SIG-M5 treated with dmso at 0.1 percent for 504 hours (cell line): ENCODE measurements around the gene CMSS1.
"Not testable (repeated sequence)": the region's sequence is repeated elsewhere in the genome, so short reads cannot be mapped to it uniquely, and the experiment has no call there.

ENCODE experiments used
- DNase-seq: peaks from one replicate; lab custom pipeline; 2025; ENCODE audit not compliant: unreplicated experiment; lab: John Stamatoyannopoulos, UW

The CMSS1 gene

DNA sequence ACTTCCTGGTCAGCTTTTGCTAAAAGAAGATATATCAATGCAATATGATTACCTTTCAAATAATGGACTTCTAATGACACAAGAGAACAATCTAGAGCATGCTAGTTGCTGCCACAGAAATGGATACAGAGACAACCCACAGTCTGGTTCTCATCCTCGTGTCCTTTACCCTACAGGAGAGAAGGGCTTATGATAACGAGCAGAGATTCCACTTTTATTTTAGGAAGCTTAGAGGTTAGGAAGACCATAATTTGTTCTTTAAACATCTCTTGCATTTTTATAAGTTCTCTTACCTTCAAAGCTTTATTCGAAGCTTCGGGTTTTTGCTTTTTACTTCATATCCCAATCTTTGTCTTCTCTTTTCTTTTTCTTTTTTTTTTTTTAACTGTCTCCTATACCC is 257.5 kb downstream of the CMSS1 start:
- no peak for DNase-seq

GRCh38 chr3:100075851-100076730 is 258.4 kb downstream of the CMSS1 start:
- peak; percentile 33 for DNase-seq

DNA sequence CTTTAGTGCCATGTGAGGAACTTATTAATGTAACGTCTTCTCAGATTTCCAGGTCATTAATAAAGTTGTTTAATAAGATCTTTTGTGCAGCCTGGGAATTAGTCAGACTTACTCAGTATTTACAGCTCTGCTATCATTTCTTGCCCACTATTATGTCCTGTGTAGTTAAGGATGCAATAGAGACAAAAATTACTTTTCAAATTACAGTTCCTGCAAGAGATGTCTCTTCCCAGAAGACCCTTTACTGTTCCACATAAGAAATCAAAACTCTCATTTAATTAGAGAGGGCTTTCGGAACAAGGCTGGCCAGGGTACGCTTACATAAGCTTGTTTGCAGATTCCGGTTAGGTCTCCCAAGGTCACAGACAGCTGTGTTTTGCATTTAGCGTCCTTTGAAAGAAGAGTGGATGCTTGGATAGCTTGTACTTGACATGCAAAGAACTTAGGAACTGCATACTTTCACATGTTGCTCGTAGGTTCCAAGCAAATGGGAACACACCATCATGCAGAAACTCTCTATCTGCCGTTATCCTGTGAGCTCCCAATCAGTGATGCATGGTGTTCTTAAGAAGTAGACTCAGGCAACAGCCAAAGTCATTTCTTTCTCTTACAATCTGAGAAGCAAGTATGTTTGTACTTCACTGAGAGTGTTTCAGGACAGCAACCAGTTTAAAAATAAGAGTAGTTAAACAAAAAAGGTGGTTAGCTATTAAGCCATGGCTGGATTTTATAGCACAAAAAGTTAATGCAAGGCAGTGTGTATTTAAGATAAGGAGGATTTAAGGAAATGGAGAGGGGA is 259.3 kb downstream of the CMSS1 start:
- DNase-seq: no peak

DNA sequence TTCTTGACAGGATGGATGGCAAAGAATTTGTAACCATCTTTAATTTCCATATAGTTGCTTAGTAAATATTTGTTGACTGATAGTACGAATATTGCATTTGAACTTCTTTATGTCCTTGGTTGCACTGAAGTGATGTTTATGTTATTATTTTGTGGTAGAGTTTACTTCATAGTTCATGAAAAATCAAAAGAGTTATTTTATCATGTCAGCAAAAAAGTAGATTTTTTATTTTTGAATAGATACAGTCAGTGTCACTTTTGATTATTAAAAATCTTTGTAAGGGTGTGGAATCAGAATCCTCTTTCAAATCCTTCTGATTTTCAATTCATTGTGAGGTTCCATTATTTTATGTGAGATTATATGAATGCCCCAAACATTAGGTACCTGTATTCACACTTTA is 261.7 kb downstream of the CMSS1 start:
- DNase-seq: no peak

DNA sequence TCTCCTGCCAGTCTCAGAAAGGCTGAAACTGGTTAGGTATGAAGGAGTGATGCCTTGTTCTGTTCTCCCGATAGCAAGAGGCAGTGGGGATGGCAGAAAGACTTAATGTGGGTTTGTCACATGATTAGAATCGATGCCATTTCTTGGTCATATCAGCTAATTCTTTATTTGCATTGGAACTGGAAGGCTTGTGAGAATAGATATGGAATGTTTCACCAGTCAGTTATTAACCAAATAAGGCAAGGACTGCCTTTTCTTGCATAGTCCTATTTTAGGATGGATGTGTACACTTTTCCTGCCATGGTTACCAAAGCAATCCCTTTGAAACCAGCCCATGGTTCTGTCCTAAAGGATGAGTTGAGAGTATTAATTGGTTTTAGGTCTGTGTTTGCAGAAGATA is 262.9 kb downstream of the CMSS1 start:
- no peak for DNase-seq

DNA sequence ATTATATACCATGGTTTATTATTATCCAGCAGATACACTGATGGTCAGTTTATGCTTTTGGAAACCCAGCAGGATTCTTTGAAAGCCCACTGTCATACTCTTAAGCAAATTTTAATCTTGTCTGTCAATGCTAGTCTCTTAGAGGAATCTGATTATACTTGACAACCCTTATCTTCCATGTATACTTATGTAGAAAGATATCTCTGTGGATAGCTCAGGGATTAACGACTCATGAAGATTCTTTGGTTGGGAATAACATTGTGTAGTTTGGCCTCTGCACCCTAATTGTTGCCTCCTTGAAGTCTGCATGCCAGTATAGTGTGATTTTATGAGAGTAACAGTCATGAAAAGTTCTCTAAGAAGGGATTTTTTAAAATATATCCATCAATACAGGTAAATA is 263.6 kb downstream of the CMSS1 start:
- no peak for DNase-seq

DNA sequence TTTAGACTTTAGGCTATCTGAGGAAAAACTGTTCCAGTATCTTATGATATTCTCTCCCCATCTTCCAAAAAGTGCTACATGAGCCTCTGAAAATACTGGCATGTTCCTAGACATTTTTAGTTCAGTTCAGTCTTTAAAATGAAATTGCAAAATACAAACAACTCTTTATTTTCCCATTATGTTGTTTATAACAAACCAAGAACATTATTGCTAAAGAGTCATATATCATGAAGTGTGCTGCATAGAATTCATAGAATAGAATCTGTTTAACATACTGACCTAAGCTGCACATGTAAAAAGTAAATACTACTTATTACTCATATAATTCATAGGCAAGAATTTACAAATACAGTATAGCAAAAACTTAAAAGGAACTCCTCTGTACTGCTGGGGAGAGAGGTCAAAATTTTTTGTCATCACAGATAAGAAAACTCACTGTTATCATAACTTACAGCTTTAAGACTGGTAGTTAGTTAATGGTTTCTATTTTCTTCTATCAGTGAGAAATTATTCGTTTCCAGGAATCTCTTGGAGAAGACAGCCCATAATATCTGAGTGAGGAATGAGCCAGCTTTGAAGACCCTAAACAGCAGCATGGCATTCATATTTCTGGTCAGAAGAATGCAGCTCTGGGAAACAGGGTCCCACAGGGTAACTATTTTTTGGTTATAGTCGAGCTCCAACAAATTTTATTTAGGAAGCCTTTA is 264.5 kb downstream of the CMSS1 start:
- no peak for DNase-seq

- DNase-seq: no peak
Measured at GRCh38 chr3:100082714-100083113, 265.1 kb downstream of the CMSS1 start.

DNA sequence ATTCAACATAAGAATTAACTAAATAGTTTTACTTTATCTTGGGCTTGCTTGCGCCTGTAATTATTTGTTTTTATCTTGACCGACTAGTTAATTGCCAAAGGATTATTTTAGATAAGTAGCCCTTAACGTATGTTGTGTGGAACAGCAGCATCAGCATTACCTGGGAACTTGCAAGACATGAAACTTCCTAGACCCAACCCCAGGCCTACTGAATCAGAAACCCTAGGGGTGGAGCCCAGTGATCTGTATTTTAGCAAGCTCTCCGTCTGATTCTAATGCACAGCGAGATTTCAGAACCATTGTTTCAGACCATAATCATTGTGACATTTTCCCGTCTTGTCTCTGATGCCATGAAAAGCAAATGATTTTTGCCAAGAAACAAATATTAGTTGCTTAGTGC is 265.5 kb downstream of the CMSS1 start:
- DNase-seq: no peak

GRCh38 chr3:100084100-100084806 is 266.6 kb downstream of the CMSS1 start:
- peak; percentile 73 for DNase-seq

GRCh38 chr3:100086401-100086800 is 268.7 kb downstream of the CMSS1 start:
- no peak for DNase-seq

GRCh38 chr3:100087198-100087597 is 269.5 kb downstream of the CMSS1 start:
- DNase-seq: no peak

DNA sequence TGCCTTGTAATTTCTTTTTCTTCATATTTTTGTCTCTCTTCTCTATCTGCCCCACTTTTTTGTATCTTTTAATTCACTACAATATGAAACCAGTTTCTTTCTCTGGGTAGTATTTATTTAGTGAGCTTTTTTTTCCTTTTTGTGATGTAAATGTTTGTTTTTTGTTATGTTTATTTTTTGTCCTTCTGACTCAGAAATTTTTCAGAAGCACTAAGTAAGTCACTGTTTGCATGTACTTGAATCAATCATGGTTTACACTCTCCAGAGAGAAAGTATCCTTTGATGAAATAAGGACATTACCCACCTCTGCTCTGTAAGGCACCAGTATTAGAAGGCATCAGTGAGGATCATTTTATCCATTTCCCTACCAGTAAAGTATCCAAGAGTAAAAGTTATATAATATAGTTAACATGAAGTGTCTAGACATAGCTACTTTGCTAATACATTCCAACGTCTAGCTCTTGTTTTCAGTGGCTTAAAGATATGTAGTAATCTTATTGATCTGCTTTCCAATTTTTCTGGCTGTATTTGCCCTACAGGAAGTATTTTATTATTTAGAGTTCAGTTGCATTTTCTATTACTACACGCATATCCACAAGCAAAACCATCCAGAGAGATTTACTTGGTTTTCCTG is 271.2 kb downstream of the CMSS1 start:
- no peak for DNase-seq

GRCh38 chr3:100089812-100090668 is 272.4 kb downstream of the CMSS1 start:
- DNase-seq: peak; percentile 93

- DNase-seq: no peak
Measured at GRCh38 chr3:100090669-100091005, 273.0 kb downstream of the CMSS1 start.

GRCh38 chr3:100093831-100094230 is 276.2 kb downstream of the CMSS1 start:
- DNase-seq: no peak

DNA sequence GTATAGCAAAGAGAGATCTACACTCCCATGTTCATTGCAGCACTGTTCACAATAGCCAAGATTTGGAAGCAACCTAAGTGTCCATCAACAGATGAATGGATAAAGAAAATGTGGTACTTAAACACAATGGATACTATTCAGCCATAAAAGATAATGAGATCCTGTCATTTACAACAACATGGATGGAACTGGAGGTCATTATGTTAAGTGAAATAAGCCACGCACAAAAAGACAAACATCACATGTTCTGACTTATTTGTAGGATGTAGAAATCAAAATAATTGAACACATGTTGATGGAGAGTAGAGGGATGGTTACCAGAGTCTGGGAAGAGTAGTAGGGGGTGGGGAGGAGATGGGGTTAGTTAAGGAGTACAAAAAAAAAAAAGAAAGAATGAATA is 278.6 kb downstream of the CMSS1 start:
- not testable (repeated sequence) for DNase-seq

DNA sequence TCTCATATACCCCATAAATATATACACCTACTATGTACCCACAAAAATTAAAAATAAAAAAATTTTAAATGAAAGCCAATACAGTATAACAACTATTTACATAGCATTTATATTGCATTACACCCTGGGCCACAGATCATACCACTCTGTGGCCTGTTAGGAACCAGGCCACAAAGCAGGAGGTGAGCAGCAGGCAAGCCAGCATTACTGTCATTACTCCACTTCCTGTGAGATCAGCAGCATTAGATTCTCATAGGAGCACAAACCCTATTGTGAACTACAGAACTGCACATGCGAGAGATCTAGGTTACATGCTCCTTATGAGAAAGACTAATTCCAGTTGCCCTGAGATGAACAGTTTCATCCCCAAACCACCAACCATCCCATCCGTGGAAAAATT is 279.2 kb downstream of the CMSS1 start:
- no peak for DNase-seq

- DNase-seq: peak; percentile 27
Measured at GRCh38 chr3:100097919-100098783, 280.5 kb downstream of the CMSS1 start.
